ENCODE measurements around the gene GRIK2. TPM values are rescaled to one million over a fixed set of nuclear protein-coding genes. Genes with fewer than 3 reads are reported as not detected.

The GRIK2 gene
- total RNA-seq, 1 donor from 2014 or later = 2.3 TPM

DNA sequence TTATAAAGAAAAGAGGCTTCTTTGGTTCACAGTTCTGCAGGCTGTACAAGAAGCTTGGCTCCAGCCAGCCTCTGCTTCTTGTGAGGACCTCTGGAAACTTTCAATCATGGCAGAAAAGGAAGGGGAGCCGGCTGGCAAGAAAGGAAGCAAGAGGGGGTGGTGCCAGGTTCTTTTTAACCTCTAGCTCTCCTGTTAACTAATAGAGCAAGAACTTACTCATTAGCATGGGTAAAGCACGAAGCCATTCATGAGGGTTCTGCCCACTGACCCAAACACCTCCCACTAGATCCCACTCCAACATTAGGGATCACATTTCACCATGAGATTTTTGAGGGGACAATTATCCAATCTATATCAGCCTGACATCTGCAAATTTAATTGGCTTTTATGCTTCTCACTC lies 347.1 kb downstream of the GRIK2 start:
- ATAC-seq = no peak
- no peak for DNase-seq
- intact Hi-C loops (cut with micrococcal nuclease) = no loop called here

GRCh38 chr6:101741474-101742171 lies 348.1 kb downstream of the GRIK2 start:
- no peak for DNase-seq
- ATAC-seq = peak; percentile 95
- intact Hi-C loops (cut with micrococcal nuclease) = no loop called here

DNA sequence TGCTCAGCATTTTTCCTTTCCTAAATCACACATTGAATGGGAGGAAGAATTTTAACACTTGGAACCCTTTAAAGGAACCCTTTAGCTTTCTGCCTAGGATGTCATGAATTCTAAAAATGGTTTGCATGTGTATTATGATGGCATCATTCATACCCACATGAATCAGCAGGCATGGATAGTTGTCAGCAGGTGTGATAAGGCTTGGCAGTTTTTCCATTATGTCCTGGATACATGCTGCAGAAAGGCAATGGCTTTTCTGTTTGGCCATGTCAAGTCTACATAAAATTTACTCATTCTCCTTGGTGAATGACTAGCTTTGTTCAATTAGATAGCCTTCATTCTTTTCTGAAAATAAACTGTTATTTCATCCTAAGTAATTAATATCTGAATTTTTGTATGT lies 353.7 kb downstream of the GRIK2 start:
- peak; percentile 95 for ATAC-seq
- intact Hi-C loops (cut with micrococcal nuclease) = no loop called here
- no peak for DNase-seq

DNA sequence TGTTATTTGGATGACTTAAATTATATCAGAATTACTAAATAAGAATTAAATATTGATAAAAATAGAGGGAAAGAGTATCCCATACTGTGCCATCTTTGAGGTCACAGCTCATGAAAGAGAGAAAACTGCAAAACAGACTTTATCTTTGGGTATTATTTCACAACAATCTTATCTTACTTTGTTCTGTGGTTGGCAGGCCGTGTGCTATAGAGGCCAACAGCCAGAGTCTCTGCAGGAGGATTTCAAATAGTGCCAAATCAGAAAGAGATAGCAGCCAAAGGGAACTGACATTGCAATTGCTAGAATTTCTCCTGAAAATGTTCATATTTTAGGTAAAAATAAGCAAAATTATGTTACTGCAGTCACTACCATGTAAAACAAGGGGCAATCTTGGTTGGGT lies 354.2 kb downstream of the GRIK2 start:
- DNase-seq (peak; percentile 37), ATAC-seq (peak; percentile 89)
- intact Hi-C loops (cut with micrococcal nuclease) = no loop called here

DNA sequence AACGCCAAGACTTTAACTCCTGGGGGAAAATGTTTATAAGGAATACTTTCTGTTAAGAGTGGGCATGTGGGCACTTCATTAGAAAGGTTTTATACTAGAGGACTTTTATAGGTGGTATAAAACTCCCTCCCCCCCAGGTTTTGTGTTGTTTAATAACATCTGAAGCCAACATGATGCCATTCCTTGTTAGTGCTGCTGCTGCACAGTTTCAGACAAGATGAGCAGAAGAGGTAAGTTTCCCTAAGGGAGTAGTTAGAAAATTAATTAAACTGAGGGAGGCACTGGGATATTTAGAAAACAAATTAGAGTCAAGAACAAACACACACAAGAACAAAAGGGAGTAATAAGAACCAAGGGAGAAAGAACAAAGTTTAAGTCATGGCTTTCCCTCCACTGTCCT lies 362.4 kb downstream of the GRIK2 start:
- ATAC-seq = no peak
- no peak for DNase-seq
- intact Hi-C loops (cut with micrococcal nuclease) = no loop called here

DNA sequence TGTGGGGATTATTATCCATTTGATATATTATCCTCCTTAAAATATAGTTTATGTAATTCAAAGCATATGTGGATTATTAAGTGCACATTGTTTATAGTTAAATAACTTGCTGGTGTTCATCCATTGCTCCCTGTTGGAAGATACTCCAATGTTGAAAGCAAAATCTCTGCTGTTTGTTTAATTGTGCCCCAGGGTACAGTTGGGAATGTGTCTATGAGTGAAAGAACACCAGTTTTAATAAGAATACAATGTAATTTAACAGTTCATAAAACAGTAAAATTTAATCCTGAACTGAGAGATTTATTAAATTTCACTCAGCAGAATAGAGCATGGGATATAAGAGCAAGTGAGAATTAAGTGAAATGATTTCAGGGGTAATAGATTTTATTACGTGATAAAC lies 364.9 kb downstream of the GRIK2 start:
- DNase-seq = no peak
- intact Hi-C loops (cut with micrococcal nuclease) = no loop called here
- no peak for ATAC-seq

- DNase-seq = no peak
- peak; percentile 77 for ATAC-seq
- intact Hi-C loops (cut with micrococcal nuclease) = no loop called here
Observed at GRCh38 chr6:101760843-101761621, 367.5 kb downstream of the GRIK2 start.

DNA sequence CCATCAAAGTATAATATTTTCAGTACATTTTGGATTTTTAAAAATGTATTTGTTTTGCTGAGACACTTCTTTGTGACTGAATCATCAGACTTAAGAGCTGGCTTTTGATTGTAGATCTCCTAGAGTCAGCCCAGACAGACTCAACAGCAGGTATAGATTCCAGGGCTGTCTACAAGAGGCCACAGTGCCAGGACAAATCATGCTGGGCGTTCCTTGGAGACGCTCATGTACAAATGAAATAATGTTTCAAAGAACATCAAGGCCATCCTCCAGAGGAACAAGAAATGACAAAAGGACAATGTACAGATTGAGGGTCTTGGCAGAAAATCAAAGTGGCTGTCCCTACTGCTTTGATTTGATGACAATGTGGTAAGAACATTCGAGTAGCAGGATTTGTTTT lies 369.3 kb downstream of the GRIK2 start:
- ATAC-seq (peak; percentile 48), DNase-seq (no peak)
- intact Hi-C loops (cut with micrococcal nuclease) = no loop called here

DNA sequence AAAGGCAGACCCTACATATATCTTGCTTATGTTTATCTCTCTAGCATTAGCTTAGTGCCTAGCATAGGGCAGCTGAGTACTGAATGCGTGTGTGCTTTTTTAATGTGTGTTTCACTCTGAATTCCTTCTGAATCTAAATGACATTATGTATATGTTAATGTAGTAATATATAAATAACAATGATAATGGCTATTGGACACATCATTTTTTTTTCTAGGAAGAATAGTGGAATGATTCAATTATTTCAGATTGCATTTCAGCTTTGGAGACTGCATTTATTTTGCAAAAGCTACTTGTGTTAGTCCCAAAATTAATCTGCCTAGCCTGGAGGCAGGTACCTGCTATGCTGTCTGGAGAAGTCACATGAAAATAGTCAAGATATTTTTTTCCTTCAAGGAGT lies 371.8 kb downstream of the GRIK2 start:
- ATAC-seq (no peak), DNase-seq (no peak)
- intact Hi-C loops (cut with micrococcal nuclease) = no loop called here

GRCh38 chr6:101770116-101770515 lies 376.6 kb downstream of the GRIK2 start:
- intact Hi-C loops (cut with micrococcal nuclease) = no loop called here
- DNase-seq = no peak
- no peak for ATAC-seq

DNA sequence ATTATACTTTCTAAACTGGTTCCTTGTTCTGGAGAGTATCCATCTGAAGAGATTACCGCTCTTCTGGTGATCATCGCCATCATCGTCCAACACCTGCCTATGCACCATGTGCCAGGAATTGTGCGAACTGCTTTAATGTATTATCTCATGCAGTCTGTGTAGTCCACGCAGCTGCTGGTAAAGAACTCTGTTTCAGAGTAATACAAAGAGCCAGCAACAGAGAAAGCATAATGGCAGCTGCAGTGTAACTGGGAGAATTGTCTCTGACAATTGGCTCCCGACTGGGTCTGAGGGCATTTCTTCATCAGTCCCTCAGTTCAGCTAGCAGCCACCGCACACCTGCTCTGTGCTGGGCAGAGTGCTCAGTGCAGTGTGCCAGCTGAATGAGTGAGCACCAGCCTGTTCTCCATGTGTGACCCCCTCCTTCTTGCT lies 383.4 kb downstream of the GRIK2 start:
- ATAC-seq (peak; percentile 86), DNase-seq (peak; percentile 30)
- intact Hi-C loops (cut with micrococcal nuclease) = no loop called here

DNA sequence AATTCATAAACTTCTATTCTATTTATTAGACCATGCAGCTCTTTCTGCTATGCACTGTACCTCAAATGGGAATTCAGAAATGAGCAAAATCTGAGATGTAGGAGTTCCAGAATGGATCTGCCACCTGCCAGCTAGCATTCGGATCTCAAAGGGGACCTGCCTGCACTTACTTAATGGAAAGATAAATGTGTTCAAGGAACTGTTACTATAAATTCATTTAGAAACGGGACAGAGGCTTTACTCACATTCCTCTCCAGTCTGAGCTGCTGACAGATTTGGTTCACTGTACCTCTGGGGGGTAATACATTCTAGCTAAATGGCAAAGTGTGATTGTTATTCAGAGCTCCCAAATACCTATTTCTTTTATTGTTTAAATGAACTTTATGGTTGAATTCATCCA lies 384.1 kb downstream of the GRIK2 start:
- intact Hi-C loops (cut with micrococcal nuclease) = no loop called here
- peak; percentile 83 for ATAC-seq

DNA sequence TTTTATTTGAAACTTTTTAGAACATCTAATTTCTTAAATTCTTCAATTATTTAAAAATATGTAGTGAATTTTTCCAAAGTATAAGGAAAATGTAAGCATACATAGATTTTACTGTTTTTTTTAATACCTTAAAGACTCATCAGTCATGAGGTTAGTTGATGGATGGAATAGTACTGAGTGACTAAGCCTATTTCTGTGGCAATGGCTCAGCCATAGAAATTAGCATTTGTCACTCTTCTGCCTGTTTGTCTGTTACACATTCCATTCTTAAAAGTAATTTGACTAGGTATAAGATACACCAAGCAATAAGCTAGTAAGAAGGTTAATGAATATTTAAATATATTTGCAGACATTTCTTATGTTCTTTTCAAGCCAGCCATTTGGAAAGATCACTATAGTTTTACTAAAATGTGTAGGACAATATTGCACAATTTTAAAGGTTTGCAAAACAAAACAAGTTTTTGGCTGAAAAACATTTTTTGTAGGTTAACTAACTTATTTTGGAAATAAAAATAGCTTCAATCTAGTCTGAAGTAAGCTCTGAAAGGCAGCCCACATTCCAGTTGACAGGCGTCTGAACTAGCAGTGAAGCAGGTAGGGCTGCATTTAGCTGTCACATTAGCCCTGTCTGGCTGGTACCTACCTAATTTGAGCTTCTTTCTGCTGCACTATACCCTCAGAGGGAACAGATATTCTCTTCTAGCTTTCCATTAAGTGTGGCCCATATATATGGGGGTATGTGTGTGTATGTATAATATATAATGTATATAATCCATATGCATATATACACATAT lies 385.7 kb downstream of the GRIK2 start:
- intact Hi-C loops (cut with micrococcal nuclease) = no loop called here
- no peak for DNase-seq
- ATAC-seq = peak; percentile 40

More for the DNA sequence above, 384.1 kb downstream of the GRIK2 start:
- DNase-seq = no peak

GRCh38 chr6:101783287-101783686 lies 389.8 kb downstream of the GRIK2 start:
- intact Hi-C loops (cut with micrococcal nuclease) = no loop called here
- DNase-seq (no peak), ATAC-seq (no peak)

- DNase-seq = no peak
- intact Hi-C loops (cut with micrococcal nuclease) = no loop called here
- no peak for ATAC-seq
Observed at GRCh38 chr6:101784094-101784493, 390.6 kb downstream of the GRIK2 start.

- DNase-seq = no peak
- ATAC-seq = no peak
- intact Hi-C loops (cut with micrococcal nuclease) = no loop called here
Observed at GRCh38 chr6:101799531-101799930, 406.0 kb downstream of the GRIK2 start.

DNA sequence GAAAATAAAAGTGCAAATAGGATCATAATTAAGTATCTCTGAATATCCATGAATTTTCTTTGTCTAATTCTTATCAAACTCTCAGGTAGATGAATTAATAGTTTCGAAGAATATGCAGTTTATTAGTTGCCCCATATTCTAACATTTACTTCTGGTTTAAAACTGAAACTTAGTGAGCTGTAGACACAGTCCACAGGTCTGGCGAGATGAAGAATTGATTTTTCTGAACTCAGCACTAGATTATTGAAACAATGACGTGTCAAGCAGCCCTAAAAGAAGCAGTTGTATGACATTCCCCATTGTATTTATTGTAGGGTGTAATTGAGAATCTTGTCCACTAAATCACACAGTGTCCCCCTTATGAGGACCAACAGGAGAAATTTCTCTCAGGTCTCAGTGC lies 407.1 kb downstream of the GRIK2 start:
- no peak for ATAC-seq

GRCh38 chr6:101803136-101803535 lies 409.6 kb downstream of the GRIK2 start:
- intact Hi-C loops (cut with micrococcal nuclease) = no loop called here
- no peak for DNase-seq
- ATAC-seq = no peak

More for the DNA sequence above, 407.1 kb downstream of the GRIK2 start:
- intact Hi-C loops (cut with micrococcal nuclease) = no loop called here
- DNase-seq = no peak

- intact Hi-C loops (cut with micrococcal nuclease) = no loop called here
Observed at GRCh38 chr6:101806241-101806640, 412.7 kb downstream of the GRIK2 start.

DNA sequence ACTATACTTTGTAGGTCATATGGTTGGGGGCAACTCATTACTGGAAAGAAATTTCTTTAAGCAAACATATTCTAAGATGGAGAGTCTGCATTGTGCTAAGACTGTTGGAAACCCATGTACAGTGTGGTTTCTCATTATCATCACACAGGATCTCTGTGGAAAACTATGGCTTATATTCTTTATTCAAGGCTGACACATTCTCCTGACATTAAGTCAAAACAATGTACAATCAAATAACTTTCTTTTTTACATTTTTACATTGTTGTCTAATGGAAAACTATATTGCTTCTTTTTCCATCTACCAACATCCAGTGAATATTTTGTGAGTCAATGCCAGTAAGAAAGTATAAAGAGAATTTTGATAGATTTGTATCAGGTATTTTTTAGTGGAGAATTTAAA lies 417.6 kb downstream of the GRIK2 start:
- ATAC-seq (no peak), DNase-seq (no peak)
- intact Hi-C loops (cut with micrococcal nuclease) = no loop called here

More at GRCh38 chr6:101806241-101806640, 412.7 kb downstream of the GRIK2 start:
- DNase-seq (no peak), ATAC-seq (no peak)

All from left ventricle myocardium superior (tissue), 1 donor.